GM21515 (cell line): ENCODE results near the gene YDJC.
"Not testable (repeated sequence)": the region's sequence is repeated elsewhere in the genome, so short reads cannot be mapped to it uniquely, and the experiment has no call there.

ENCODE experiments used
- ATAC-seq: cut with Tn5 transposase; IDR thresholded peaks from one replicate; pipeline ENCODE4 v1.9.1; 2021; ENCODE audit not compliant: unreplicated experiment

The YDJC gene

GRCh38 chr22:21582801-21583740, 46.8 kb downstream of the YDJC start:
- no peak for ATAC-seq

GRCh38 chr22:21581009-21581713, 48.7 kb downstream of the YDJC start:
- not testable (repeated sequence) for ATAC-seq

GRCh38 chr22:21580623-21581007, 49.2 kb downstream of the YDJC start:
- ATAC-seq = not testable (repeated sequence)

- ATAC-seq = no peak
Observed at GRCh38 chr22:21579474-21579851, 50.4 kb downstream of the YDJC start.
